Retinal pigment epithelial cell (primary cell): Measurements from ENCODE around the gene NT5DC4.

Source experiments
- DNase-seq: peaks from one replicate; pipeline ENCODE4 v3.0.0-alpha.2; 2010; ENCODE audit warnings: low read depth
- H3K4me3 ChIP-seq: 2 replicates; pipeline ENCODE4 v1.5.1; 2011; ENCODE audit warnings: mild to moderate bottlenecking, low read length, control low read depth, moderate library complexity
- TF ChIP-seq, protein P1 (sequence below): conservative IDR thresholded peaks from 2 replicates; pipeline ENCODE4 v1.5.1; 2011; ENCODE audit warnings: low read depth, low read length, control low read depth, inconsistent platforms

Gene NT5DC4

GRCh38 chr2:112709703-112710102 lies 11.1 kb upstream of the NT5DC4 start:
- H3K4me3 ChIP-seq: no peak overlapping the region
- DNase-seq: no peak
- TF ChIP-seq, protein P1, sequence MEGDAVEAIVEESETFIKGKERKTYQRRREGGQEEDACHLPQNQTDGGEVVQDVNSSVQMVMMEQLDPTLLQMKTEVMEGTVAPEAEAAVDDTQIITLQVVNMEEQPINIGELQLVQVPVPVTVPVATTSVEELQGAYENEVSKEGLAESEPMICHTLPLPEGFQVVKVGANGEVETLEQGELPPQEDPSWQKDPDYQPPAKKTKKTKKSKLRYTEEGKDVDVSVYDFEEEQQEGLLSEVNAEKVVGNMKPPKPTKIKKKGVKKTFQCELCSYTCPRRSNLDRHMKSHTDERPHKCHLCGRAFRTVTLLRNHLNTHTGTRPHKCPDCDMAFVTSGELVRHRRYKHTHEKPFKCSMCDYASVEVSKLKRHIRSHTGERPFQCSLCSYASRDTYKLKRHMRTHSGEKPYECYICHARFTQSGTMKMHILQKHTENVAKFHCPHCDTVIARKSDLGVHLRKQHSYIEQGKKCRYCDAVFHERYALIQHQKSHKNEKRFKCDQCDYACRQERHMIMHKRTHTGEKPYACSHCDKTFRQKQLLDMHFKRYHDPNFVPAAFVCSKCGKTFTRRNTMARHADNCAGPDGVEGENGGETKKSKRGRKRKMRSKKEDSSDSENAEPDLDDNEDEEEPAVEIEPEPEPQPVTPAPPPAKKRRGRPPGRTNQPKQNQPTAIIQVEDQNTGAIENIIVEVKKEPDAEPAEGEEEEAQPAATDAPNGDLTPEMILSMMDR: no peak

- TF ChIP-seq, protein P1: no peak
- H3K4me3 ChIP-seq: no peak overlapping the region
- no peak for DNase-seq
Observed at GRCh38 chr2:112710956-112711750, 9.7 kb upstream of the NT5DC4 start.

DNA sequence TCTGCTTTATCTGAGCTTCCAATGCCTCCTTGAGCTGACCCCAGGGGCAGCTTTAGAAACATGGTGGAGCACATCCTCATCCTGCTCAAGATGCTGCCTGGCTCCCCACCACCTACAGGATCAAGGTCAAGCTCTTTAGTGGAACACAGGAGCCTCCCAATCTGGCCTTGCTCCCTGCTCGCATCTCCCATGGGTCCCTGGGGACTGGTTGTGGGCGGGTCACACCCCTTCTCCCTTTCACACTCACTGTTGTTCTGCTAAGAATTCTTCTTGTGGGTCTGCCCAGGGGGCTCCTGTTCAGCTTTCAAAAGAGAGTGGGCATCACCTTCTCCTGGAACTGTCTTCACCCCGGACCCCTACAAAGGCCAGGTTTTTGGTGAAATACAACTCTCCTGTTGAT lies 8.4 kb upstream of the NT5DC4 start:
- TF ChIP-seq, protein P1: no peak
- no peak for DNase-seq
- H3K4me3 ChIP-seq: no peak overlapping the region

- DNase-seq: no peak
- no peak overlapping the region for H3K4me3 ChIP-seq
Observed at GRCh38 chr2:112712903-112713584, 7.8 kb upstream of the NT5DC4 start.

DNA sequence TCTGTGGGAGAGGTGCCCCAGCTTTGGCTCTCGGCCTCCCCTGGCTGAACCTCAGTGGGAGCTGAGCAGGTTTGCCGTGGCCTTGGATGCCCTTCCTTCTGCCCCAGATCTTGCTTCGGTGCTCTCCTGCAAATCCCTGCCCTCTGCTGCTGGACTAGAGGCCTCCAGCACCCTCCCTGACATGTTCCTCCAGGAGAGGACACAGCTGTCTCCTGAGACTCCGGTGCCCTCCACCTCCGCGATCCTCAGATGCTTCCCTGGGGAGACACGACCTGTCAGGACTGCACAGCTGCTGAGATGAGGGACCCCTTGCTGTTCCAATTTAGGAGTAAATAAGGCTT lies 7.3 kb upstream of the NT5DC4 start:
- no peak for DNase-seq
- H3K4me3 ChIP-seq: no peak overlapping the region
- TF ChIP-seq, protein P1: no peak

More at GRCh38 chr2:112712903-112713584, 7.8 kb upstream of the NT5DC4 start:
- TF ChIP-seq, protein P1: no peak

GRCh38 chr2:112713926-112714325 lies 6.9 kb upstream of the NT5DC4 start:
- TF ChIP-seq, protein P1: no peak
- H3K4me3 ChIP-seq: no peak overlapping the region

DNA sequence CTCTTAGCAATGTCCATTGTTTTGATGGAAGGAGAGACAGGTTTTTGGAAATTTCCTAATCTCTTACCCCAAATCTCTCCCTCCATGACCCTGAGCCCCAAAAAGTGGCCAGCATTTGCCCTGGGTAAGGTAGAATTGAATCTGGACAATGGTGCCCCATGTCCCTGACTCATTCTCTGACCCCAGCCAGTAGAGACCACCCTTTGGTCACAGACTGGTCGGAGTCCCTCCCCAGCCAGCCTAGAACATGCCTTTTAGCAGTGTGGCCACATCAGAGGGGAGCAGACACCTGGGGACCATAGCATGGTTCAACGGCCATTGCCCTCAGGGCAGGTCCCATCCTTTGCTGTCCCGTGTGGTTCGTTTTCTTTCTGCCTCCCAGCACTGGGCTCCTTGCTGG lies 6.5 kb upstream of the NT5DC4 start:
- no peak for DNase-seq
- no peak overlapping the region for H3K4me3 ChIP-seq
- TF ChIP-seq, protein P1: no peak

More at GRCh38 chr2:112713926-112714325, 6.9 kb upstream of the NT5DC4 start:
- DNase-seq: no peak
